ENCODE measurements around the gene PSTPIP1. TPM values are rescaled to one million over a fixed set of nuclear protein-coding genes. Genes with fewer than 3 reads are reported as not detected.

The PSTPIP1 gene
- total and polyA plus RNA-seq, 10 donors: 31.1 to 150 (median 84.0) TPM

DNA sequence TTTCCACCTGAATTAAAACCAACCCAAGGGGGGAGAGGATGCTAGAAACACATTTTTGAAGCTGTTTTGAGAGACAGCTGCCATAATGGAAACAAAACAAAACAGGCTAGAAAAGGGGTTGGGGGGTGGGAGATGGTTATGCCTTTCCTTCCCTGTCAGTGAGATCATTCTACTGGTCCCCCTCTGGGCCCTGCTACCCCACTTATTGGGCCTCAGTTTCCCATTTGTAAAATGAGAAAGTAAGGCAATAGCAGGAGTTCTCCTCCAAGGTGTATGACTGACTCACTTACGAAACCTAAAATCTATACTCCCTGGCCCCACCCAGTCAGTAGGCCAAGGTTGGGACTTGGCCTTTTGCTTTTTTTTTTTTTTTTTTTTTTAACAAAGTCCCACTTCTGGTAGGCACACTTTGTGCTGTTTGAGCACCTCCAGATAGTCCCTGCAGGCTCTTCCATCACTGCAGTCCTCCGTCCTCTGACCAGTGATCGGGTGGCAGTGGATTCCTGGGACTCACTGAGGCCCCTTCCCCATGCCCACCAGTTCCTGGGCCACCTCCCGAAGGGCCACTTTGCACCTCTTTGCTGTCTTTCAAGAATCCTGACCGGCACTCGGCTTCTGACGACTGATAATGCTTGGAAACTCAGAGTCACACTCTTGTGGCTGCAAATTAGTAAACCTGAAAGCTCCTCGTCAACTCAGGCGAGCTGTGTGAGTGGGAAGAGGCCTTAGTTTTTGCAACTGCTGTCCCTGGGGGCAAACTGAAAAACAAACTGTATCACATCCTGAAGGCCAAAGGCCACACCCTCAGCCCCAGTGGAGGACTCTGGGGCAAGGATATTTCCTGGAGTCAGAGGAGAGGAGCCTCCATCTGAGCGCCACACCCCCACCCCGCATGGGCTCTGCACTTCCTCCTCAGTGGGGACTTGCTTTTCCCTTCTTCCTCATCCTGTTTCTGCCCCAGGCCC, 6.7 kb upstream of the PSTPIP1 start:
- Histone ChIP-seq H3K4me3 (peak overlapping the region in 1 of 8 donors; percentile 6), H3K9me3 (no peaks in the 10 kb centered on the region), H3K36me3 (no peaks in the 10 kb centered on the region), H3K27ac (peak overlapping the region; percentile 23 to 84 (median 71)), H3K27me3 (replicated peaks in 1 of 7) (no peaks in the 10 kb centered on the region), H3K4me1 (peaks cover 11 to 80% (median 42%) of the 10 kb centered on the region in 6 donors)
- WGBS, 5 donors: 29 to 45% (median 39%) methylated on average over 11 of the region's 11 CpGs
- peak; percentile 89 for DNase-seq
- intact Hi-C loops (cut with DNase I; ENCODE audit: low total_unique reads): no loop called here
- TF ChIP-seq, protein P1, sequence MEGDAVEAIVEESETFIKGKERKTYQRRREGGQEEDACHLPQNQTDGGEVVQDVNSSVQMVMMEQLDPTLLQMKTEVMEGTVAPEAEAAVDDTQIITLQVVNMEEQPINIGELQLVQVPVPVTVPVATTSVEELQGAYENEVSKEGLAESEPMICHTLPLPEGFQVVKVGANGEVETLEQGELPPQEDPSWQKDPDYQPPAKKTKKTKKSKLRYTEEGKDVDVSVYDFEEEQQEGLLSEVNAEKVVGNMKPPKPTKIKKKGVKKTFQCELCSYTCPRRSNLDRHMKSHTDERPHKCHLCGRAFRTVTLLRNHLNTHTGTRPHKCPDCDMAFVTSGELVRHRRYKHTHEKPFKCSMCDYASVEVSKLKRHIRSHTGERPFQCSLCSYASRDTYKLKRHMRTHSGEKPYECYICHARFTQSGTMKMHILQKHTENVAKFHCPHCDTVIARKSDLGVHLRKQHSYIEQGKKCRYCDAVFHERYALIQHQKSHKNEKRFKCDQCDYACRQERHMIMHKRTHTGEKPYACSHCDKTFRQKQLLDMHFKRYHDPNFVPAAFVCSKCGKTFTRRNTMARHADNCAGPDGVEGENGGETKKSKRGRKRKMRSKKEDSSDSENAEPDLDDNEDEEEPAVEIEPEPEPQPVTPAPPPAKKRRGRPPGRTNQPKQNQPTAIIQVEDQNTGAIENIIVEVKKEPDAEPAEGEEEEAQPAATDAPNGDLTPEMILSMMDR (IDR thresholded peaks at IDR 0.05 in 8 of 11, conservative IDR thresholded peaks at IDR 0.05 in 3 of 11): no peak
- TF ChIP-seq POLR2AphosphoS5 (IDR thresholded peaks at IDR 0.05): peak in 1 of 3 donors; percentile 29

DNA sequence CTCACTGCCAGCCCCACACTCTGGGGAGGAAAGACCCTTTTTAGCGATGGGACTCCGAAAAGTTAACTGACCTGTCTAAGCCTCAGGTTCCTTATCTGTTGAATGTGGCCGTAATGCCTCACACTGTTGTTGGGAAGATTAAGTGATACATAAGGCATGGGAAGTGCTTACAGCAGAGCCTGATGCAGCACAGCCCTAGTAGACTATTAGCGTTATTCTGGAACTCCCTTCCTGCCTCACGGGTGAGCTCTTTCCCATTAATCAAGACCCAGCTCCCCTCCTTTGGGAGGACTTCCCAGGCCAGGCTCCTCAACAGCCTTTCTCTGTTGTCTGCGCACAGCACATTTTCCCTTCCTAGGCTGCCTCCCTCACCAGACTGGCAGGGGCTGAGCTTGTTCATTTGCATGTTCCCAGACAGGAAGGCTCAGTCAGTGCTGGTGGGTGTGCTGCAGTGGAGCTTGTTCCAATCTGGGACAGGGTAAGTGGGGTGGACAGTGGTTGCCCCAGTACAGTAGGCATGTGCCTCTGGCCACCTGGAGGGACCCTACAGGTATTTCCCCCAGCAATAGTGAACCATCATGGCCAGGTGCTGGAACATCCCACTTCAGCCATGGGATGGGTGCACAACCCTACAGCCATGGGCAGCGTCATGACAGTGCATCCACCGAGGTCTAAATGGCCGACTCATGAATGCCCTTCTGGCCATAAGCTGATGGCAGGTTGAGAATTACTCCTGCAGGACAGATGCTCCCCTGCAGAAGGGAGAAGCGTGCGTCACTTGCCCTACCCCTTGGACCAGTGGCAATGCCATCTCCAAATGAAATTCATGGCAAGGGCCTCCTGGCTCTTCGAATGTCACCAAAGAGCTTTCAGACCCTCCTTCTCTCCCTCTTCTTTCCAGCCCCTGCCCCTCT, 5.8 kb upstream of the PSTPIP1 start:
- DNase-seq: peak; percentile 67
- WGBS, 5 donors: 60 to 77% (median 66%) methylated on average over 12 of the region's 12 CpGs
- Histone ChIP-seq H3K4me3 (peak overlapping the region in 1 of 8 donors; percentile 6), H3K36me3 (no peaks in the 10 kb centered on the region), H3K27me3 (replicated peaks in 1 of 7) (no peaks in the 10 kb centered on the region), H3K27ac (peak overlapping the region; percentile 23 to 84 (median 71)), H3K9me3 (no peaks in the 10 kb centered on the region), H3K4me1 (peaks cover 11 to 80% (median 46%) of the 10 kb centered on the region in 6 donors)
- TF ChIP-seq, protein P1 (IDR thresholded peaks at IDR 0.05 in 8 of 11, conservative IDR thresholded peaks at IDR 0.05 in 3 of 11): no peak
- no peak for TF ChIP-seq POLR2A (IDR thresholded peaks at IDR 0.05)
- TF ChIP-seq POLR2AphosphoS5 (IDR thresholded peaks at IDR 0.05): no peak
- intact Hi-C loops (cut with DNase I; ENCODE audit: low total_unique reads): no loop called here

DNA sequence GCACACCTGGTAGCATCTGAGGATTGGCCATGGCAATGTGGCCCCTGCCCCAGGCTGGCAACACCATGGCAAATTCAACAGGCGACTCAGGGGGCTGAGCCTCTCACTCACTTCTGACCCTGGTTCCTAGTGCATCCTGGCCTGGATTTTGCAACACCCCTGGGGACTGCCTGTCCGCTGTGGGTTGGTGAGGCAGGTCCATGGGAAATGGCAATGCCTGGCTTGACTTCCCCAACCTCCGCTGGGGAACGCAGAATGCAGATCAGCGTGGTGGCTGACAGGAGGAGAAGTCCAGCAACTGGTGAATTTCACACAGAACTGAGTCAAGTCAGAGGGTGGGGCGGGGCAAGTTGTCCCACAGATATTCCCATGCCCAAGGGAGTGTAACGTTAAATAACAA, 3.9 kb upstream of the PSTPIP1 start:
- H3K9me3 ChIP-seq: no peaks in the 10 kb centered on the region
- 59 to 86% (median 73%) methylated on average over 7 of the region's 7 CpGs for WGBS, 5 donors
- H3K27me3 ChIP-seq (replicated peaks in 1 of 7): no peaks in the 10 kb centered on the region
- peak; percentile 79 for DNase-seq
- H3K4me3 ChIP-seq: no peak overlapping the region
- TF ChIP-seq POLR2AphosphoS5 (IDR thresholded peaks at IDR 0.05) (no peak), POLR2A (IDR thresholded peaks at IDR 0.05) (no peak)
- TF ChIP-seq, protein P1 (IDR thresholded peaks at IDR 0.05 in 8 of 11, conservative IDR thresholded peaks at IDR 0.05 in 3 of 11): no peak
- peaks cover 11 to 95% (median 62%) of the 10 kb centered on the region in 6 donors for H3K4me1 ChIP-seq
- H3K36me3 ChIP-seq: no peaks in the 10 kb centered on the region
- intact Hi-C loops (cut with DNase I; ENCODE audit: low total_unique reads): no loop called here
- H3K27ac ChIP-seq: peak overlapping the region in 3 of 8 donors; percentile 92 to 97 (median 93)

All from spleen (tissue), 11 donors.